Posterior vena cava (tissue), 2 donors: ENCODE results near the gene ARL6IP1. TPM values are rescaled to one million over a fixed set of nuclear protein-coding genes. Genes with fewer than 3 reads are reported as not detected.
A peak's percentile ranks its signal among the peaks of the same experiment; 100 is the strongest.
"Not testable (repeated sequence)": the region's sequence is repeated elsewhere in the genome, so short reads cannot be mapped to it uniquely, and the experiment has no call there.

Experiments
- DNase-seq: peaks from one replicate; pipeline ENCODE4 v3.0.0-alpha.2; 2020; ENCODE audit warnings: low spot score
- intact Hi-C, 2 donors: fragments of 100-400 bp; cut with DNase I; formaldehyde crosslinking; loops; one replicate each; pipeline versions ENCODE4 v1.14.1 to v1.14.2; 2022 to 2023
- total RNA-seq, 2 donors: library from RNA; stranded (reverse); fragmentation: NEBNext Ultra II Directional; extraction: Animal tissue kit (Norgen Biotek cat#: 25700); gene quantifications; one replicate each; pipeline ENCODE4 v1.2.1, GENCODE V29; 2021
- donor health status: DM: yes; HTN: yes; CAD: no.
- donor health status: DM: yes; HTN: yes; CAD: no.

ARL6IP1 gene
- total RNA-seq, 2 donors from 2014 or later = 51.9 to 56.7 TPM

DNA sequence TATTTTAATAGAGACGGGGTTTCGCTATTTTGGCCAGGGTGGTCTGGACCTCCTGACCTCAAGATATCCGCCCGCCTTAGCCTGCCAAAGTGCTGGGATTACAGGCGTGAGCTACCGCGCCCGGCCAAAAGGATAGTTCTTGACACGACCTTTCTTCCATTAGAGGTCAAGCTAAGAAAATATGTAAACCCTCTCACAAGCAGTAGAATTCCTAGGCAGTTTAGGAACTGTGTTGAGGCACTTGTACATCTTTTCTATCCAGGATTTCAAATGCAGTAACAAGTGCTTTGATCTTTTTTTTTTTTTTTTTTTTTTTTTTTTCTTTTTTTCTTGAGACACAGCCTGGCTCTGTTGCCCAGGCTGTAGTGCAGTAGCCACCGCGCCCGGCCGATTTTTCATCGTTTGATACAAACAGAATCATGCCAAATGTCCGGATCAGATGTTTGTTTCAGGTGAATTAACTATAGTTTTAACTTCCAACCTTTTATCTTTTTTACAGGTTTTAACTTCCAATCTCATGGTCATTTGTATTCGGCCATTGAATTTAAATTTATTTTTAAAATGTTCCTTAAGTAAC, 1.5 kb upstream of the ARL6IP1 start:
- DNase-seq = no peak
- intact Hi-C loops = no loop called here

DNA sequence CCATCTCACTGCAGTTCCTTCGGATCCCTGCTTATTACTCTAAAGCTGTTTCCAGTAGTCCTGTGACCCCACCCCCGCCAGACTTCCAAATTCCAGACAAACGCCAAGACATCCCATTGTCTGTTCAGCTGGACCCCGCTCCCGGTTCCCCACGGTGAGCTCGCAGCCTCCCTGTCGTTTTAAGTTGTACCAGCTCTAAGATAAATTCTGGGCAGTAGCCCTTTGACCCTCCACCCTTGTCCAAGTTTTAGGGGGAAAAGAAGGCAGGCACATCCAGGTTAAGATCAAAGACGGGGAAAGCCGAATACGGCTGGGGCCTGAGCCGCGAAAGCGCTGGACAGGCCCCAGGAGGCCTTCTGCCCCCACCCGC, 589 bp downstream of the ARL6IP1 start:
- no peak for DNase-seq
- intact Hi-C loops = no loop called here

DNA sequence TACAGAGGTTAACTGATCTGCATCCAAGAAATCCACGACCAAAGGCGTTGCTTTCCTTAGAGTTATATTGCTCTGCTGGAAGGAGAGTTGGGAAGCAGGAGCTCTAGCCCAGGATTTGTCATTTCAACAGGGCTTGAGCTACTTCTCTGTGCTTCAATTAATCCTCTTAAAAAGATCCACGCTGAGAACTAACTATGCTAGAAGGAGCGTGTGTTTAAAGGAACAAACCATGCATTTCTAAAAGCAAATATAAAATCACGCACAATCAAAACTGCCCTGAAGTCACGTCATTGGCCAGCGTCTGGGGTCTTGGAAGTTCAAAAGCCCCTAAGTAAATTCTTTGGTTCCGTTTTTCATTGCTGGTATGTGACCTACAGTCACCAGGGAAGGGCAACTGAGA, 1.1 kb downstream of the ARL6IP1 start:
- no peak for DNase-seq
- intact Hi-C loops = no loop called here

DNA sequence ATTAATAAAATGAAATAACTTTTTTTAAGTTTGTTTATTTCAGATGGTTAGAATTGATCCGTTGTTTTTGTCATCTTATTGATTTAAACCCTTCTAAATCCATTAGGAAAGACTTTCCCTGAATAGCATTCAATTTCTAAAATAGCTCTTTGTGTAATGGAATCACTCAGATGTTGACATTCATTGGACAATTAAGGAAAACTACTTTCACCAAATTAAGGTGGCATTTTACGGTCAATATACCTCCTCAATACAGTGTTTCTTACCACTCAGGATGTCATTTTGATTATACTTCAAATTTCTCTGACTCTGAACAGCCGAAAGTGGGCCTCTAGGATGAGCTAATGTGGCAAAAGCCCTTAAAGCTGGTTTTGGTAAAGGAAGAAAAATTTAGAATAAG, 1.8 kb downstream of the ARL6IP1 start:
- intact Hi-C loops = no loop called here

DNA sequence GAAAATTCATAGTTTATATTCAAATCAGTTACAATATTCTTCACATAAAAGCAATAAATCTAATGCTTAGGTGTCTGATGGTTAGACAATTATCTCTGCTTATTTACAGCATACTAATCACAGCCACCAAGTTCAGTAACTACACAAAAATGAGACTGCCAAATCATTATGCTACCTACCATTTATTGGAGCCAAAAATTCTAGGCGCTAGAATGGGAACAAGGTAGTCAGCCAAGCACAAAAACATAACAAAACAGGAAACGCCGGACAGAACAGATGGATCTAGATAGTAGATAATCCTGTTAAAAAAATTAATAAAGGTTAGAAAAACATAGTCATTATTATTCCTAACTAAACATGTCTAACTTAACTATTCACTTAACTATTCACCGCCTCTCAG, 3.6 kb downstream of the ARL6IP1 start:
- no peak for DNase-seq
- intact Hi-C loops = no loop called here

More for the DNA sequence above, 1.8 kb downstream of the ARL6IP1 start:
- DNase-seq = no peak

DNA sequence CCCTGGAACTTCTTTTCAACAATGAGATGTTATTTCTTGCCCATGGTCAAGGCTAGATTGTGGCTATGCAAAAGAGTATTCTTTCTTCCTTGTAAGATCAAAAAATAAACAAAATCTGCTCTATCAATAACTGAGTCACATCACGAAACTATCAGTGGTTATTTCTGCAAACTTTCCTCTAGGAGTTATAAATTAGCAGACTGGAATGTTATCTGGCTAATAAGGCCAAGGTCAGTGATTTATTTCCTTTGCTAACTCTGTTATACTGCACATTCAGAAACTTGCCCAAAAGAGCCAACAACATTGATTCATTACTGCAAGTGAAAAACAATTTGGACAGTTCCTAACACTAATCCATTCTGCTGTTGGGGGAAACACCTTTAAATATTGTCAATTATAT, 5.0 kb downstream of the ARL6IP1 start:
- DNase-seq = no peak
- intact Hi-C loops = no loop called here

DNA sequence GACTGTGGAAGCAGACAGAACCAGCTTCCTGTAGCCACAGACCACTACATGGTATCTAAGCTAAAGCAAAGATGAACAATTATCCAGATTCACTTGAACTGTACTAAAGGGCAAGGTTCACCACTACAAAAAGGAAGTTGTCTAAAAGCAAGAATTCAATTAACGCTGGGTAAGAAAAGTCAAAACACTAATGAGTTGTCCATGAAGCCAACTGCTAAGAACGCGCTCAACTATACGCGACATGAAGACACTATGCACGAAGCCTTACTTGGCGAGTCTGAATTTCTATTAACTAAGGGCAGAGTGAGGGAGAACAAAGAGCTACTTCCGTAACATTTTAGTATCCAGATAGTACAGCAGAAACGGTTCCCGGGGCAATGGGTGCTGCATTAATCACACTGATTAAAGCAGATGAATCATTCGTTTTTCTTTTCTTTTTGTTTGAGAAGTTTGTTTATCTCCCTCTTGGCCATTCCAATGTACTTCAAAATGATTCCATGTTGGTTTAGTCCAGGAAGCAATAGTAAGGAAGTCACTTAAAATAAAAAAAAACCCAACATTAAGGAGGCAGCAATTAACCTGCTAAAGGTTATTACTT, 8.4 kb downstream of the ARL6IP1 start:
- DNase-seq = no peak
- intact Hi-C loops = no loop called here

DNA sequence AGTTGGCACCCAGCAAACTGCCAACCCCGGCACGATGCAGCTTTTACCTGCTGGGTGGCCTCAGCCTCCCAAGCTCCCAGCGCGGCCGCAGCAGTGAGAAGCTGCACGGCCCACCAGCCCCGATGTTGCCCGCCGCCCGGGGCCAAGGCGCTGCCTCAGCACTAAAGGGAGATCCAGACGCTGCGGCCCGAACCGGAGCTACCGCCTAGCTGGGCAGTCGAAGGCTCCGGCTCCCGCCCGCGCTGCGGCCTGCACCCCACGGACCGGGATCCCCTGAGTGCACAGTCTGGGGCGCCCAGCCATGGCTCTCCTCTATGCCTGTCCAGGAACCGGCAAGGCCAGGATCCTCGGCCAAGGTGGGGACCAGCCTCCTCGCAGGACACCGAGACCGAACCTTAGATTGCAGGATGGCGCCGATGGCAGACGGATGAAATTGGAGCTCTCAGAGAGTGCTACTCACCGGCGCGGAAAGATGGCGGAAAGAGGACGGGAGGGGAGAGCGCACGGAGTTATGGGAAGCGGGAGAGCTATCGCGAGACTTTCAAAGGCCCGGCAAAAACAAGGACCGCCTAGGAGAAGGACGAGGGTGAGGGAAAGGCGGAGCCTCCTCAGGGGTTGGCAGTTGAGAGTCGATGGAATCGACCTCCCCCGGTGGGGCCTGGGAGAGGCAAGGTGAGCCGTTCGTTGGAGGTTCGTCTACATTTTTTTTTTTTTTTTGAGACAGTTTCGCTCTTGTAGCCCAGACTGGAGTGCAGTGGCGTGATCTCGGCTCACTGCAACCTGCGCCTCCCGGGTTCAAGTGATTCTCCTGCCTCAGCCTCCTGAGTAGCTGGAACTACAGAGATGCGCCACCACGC, 11.3 kb downstream of the ARL6IP1 start, which contains the start of gene RPS15A:
Gene RPS15A, minus strand, starts transcription at position 485 of the 857 bp plus-strand sequence. CDS start 1,221 bp downstream, outside the sequence.
- intact Hi-C loops = no loop called here
- DNase-seq = peak; percentile 97

DNA sequence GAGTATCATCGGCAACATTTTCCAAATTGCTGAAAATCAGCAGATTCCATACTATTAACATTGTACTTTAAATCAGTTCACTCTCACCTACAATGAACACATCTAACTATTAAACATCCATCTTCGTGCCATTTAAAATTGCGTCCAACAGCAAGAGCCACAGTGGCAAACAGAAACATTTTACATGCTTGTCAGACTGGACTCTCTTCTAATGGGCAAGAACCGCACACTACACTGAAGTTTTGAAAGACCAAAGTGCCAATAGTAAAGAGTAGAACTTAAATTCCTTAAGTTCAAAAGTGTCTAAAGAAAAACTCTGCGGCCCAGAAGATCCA, 11.9 kb downstream of the ARL6IP1 start:
- intact Hi-C loops = no loop called here
- DNase-seq = no peak

DNA sequence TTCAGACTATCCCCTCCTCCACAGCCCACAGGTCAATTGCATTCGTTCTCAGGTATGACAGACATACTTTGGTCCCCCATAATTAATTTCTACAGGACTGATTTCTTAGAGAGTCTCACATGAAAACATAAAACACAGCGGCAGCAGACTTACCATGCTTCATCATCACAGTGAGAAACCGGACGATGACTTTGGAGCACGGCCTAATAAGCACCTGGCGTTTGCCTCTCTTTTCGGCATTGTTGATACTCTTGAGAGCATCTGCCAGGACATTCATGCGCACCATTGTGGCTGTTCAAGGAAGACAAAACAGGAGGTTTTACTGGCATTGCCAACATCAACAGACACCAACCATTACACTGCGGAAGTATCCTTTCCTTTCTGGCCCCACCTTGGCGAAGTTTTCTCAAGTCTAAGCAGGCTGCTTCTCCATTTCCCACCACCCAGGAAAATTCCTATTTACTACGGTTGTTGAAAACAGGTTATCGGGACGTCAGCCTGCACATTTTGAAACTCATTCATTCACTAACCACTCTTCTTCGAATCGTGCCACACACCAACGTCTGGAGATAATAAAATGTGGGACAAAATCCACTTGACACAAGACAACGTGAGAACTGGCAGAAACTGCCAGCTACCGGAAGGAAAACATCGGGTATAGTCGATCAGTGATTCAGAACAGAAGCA, 12.4 kb downstream of the ARL6IP1 start:
- DNase-seq = no peak
- intact Hi-C loops = no loop called here

DNA sequence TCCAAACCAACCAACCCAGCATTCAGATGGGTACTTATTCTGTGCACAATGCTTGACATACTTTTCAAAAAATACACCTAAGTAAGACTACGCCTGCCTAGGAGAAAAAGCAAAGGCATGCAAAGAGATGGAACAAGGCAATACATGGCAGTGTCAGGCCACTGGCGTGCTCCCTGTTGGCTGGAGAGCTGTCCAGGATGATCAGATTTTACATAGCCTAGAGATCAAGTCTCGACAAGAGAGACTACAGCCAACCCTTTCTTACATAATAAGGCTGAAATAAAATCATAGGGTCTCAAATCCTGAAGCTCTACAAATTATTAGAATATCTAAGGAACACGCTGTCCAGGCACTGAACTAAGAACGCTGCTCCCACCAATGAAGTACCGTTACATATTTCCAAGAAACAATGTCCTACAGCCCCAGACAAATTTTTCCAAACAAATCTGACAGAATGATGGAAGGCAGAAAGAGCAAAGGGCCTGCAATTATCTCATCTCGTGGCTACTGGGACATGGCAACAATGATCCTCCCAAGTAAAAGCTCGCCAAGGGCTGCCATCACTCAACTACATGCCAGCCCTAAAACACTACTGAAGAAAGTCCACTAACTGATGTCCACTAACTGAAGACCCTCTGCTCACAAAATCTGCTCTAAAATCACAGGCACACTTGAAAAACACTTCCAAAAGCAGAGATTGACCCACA, 16.3 kb downstream of the ARL6IP1 start:
- intact Hi-C loops = no loop called here
- DNase-seq = no peak

DNA sequence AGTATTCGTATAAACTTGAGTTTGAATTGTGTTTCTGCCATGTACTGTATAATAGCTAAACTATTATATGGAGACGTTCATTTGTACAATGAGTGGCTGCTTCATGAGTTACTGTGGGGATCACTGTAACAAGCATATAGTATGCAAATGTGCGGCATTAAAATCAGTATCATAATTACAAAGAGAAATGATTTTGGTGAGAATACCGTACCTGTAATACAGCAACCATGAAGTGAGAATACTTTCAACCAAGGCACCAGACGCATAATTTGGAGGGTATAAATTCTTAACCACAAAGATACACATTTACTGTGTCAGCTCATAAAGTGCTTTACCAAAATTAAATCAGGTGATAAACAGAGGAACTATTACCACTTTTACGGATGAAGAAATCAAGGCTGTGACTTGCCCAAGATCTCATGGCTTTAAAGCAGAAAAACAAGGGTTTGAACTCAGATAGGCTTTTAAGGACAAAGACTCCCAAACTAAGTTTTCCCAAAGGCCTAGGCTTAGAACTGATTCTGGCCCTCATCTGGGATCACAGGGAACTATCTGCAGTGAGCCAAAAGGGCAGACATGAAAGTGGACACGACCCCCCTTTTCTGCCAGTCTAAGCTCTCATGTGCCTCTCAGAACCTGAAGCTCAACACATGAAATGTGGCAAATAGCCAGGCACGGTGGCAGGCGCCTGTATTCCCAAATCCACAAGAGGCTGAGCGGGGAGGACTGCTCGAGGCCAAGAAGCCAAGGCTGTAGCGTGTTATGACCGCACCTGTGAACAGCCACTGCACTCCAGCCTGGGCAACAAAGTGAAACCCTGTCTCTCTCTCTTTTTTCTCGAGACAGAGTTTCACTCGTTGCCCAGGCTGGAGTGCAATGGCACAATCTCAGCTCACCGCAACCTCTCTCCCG, 17.7 kb downstream of the ARL6IP1 start:
- no peak for DNase-seq
- intact Hi-C loops = no loop called here

DNA sequence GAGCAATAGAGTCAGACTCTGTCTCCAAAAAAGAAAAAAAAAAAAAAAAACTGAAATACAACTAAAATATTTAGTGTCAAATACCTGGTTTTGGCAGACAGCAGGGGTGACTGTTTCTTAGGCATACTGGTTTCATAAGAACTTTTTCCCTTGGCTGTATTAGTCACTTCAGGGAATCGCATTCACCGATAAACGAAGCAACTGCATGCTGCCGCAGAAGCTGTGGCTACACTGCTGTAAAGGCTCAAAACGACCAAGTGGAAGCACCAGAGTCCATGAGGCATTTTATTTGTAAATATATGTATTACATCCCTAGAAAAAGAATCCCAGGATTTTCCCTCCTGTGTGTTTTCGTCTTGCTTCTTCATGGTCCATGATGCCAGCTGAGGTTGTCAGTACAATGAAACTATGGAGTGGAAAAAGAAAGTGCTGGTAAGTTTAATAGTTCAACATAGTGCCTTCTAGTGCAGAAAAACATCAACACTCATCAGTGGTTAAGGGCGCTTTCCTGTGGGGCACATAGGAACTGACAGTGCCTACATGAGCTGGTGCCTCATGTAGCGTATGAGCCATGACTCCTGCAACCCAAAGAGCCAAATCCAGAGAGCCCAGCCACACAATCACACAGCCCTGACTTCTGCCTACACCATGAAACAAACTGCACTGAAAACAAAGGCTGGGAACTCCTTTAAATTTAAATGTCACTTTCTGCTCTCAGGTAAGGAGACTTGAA, 18.5 kb downstream of the ARL6IP1 start:
- intact Hi-C loops = no loop called here
- DNase-seq = no peak

DNA sequence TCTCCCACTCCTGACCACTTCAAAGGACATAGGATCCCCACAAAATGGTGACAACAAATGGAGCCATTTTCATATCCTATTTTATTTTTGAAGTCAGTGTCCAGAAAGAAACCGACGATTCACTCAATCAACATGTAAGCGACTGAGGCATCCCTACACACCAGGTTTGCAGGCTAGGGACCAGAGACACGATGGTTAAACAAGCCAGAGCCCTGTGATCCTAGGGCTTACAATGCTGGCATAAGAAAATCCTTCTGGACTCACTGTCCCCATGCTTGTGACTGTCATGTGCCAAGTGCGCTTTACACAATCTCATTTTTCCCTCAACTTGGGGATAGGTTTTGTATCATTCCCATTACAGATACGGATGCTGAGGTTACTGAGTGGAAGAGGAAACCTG, 20.1 kb downstream of the ARL6IP1 start:
- DNase-seq, intact Hi-C loops: not testable (repeated sequence)

DNA sequence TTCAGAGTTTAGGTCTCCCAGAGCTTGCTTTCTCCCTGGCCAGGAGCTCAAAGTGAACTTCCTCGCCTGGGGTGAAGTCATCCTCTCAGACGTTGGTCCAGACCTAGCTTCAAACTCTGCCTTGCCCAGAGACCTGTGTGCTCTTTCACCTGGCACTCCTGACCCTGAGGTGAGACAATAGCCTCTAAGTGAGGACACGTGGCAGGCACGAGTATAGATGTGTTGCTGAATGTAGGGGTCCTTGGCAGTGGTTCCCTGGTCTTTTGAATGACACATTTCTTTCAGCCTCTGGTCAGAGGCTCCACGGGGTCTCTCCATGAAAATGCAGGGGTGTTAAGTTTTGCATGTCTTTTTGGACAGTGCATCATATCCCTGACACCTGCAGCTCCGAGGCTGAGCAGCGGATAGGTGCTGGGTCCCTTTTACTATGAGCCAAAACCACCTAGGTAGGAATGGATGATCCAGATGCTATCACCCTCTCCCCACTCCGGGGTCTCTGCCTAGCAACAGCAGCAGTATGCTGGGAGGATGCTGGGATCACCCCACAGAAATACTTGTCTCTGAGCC, 20.8 kb downstream of the ARL6IP1 start:
- DNase-seq = not testable (repeated sequence)

DNA sequence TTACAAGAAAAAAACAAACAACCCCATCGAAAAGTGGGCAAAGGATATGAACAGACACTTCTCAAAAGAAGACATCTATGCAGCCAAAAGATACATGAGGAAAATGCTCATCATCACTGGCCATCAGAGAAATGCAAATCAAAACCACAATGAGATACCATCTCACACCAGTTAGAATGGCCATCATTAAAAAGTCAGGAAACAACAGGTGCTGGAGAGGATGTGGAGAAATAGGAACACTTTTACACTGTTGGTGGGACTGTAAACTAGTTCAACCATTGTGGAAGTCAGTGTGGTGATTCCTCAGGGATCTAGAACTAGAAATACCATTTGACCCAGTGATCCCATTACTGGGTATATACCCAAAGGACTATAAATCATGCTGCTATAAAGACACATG, 23.7 kb downstream of the ARL6IP1 start:
- DNase-seq, intact Hi-C loops: not testable (repeated sequence)

More for the DNA sequence above, 20.8 kb downstream of the ARL6IP1 start:
- intact Hi-C loops = not testable (repeated sequence)

DNA sequence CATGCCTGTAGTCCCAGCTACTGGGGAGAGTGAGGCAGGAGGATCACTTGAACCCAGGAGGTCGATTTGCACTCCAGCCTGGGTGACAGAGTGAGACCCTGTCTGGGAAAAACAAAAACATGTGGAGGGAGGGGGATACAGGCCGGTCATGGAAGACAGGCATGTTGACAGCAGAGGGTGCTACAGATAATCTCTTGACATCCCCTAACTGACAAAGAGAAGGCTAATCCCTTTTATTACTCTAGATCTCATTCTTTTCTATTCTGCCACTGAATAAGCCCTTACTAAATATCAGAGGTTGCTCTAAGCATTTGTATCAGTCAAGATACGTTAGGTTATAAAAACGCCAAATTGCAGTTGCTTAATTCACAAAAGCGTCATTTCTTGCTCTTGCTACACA, 25.0 kb downstream of the ARL6IP1 start:
- DNase-seq, intact Hi-C loops: not testable (repeated sequence)
